Hypothalamus (tissue), 51 donors: ENCODE data around the gene STX8.

Experiments used
- DNase-seq, 51 donors: peaks; one replicate each; lab custom pipeline; 2025; lab: John Stamatoyannopoulos, UW

Gene STX8

GRCh38 chr17:9219631-9220397 lies 355.8 kb downstream of the STX8 start:
- DNase-seq: no peak

GRCh38 chr17:9218911-9219310 lies 356.7 kb downstream of the STX8 start:
- DNase-seq: no peak

GRCh38 chr17:9218064-9218635 lies 357.5 kb downstream of the STX8 start:
- DNase-seq: no peak

GRCh38 chr17:9217151-9218056 lies 358.2 kb downstream of the STX8 start:
- DNase-seq: no peak

- DNase-seq: no peak
These were observed 360.2 kb downstream of the STX8 start for GRCh38 chr17:9215465-9215864.

- DNase-seq: no peak
These were observed 362.3 kb downstream of the STX8 start for GRCh38 chr17:9213303-9213640.

GRCh38 chr17:9212376-9213302 lies 363.0 kb downstream of the STX8 start:
- no peak for DNase-seq

GRCh38 chr17:9211133-9211765 lies 364.4 kb downstream of the STX8 start:
- peak in 1 of 51 donors; percentile 17 for DNase-seq

- no peak for DNase-seq
These were observed 365.7 kb downstream of the STX8 start for GRCh38 chr17:9209781-9210370.

GRCh38 chr17:9209347-9209746 lies 366.3 kb downstream of the STX8 start:
- DNase-seq: no peak

GRCh38 chr17:9208381-9209105 lies 367.1 kb downstream of the STX8 start:
- DNase-seq: no peak

GRCh38 chr17:9206741-9207332 lies 368.8 kb downstream of the STX8 start:
- DNase-seq: no peak

GRCh38 chr17:9206410-9206703 lies 369.3 kb downstream of the STX8 start:
- no peak for DNase-seq

- peak in 1 of 51 donors; percentile 16 for DNase-seq
These were observed 369.9 kb downstream of the STX8 start for GRCh38 chr17:9205520-9206409.

GRCh38 chr17:9204637-9205329 lies 370.8 kb downstream of the STX8 start:
- DNase-seq: no peak

- no peak for DNase-seq
These were observed 371.7 kb downstream of the STX8 start for GRCh38 chr17:9203771-9204425.

GRCh38 chr17:9202532-9202931 lies 373.1 kb downstream of the STX8 start:
- DNase-seq: no peak
